ENCODE measurements around the gene SLC38A10. TPM values are rescaled to one million over a fixed set of nuclear protein-coding genes. Genes with fewer than 3 reads are reported as not detected.

Gene SLC38A10
- total and polyA plus RNA-seq, 7 experiments from 2014 or later, result 45.0 to 122 (median 84.8) TPM

GRCh38 chr17:81339191-81339533 lies 44.1 kb upstream of the SLC38A10 start:
- no peak overlapping the region for H3K27ac Mint-ChIP-seq
- H3K4me1 Mint-ChIP-seq, result peaks cover 6 to 19% (median 10%) of the 10 kb centered on the region in 7 donors
- Histone ChIP-seq H3K27ac (ENCODE audit: low read depth, low read length) (no peak overlapping the region), H3K9me3 (ENCODE audit: control insufficient read depth in 2 of 3, low read length in 3 of 3) (no peaks in the 10 kb centered on the region), H3K36me3 (ENCODE audit: control insufficient read depth in 2 of 3, insufficient read depth in 3 of 3, low read length in 3 of 3) (no peaks in the 10 kb centered on the region), H3K4me1 (ENCODE audit: control insufficient read depth in 2 of 2, insufficient read depth in 2 of 2, low read length in 2 of 2) (peaks cover 7 to 12% of the 10 kb centered on the region in 2 donors), H3K4me3 (ENCODE audit: low read length) (no peak overlapping the region), H3K27me3 (ENCODE audit: control insufficient read depth in 2 of 2, insufficient read depth in 2 of 2, low read length in 2 of 2) (peaks cover 3 to 43% of the 10 kb centered on the region in 2 donors)
- no peaks in the 10 kb centered on the region for H3K36me3 Mint-ChIP-seq
- ChIA-PET CTCF (no interaction called here), POLR2A (no interaction called here)
- ATAC-seq (no peak), DNase-seq (no peak)
- peaks cover 15 to 45% (median 27%) of the 10 kb centered on the region in 5 donors for H3K27me3 Mint-ChIP-seq
- no peak overlapping the region for H3K4me3 Mint-ChIP-seq
- no peaks in the 10 kb centered on the region for H3K9me3 Mint-ChIP-seq
- intact Hi-C loops (cut with micrococcal nuclease), result no loop called here

- POLR2A ChIA-PET, result no interaction called here
- ATAC-seq, result no peak
- Histone ChIP-seq H3K27ac (ENCODE audit: low read depth, low read length) (no peak overlapping the region), H3K4me3 (ENCODE audit: low read length) (no peak overlapping the region), H3K36me3 (ENCODE audit: control insufficient read depth in 2 of 3, insufficient read depth in 3 of 3, low read length in 3 of 3) (no peaks in the 10 kb centered on the region), H3K4me1 (ENCODE audit: control insufficient read depth in 2 of 2, insufficient read depth in 2 of 2, low read length in 2 of 2) (peaks cover under 1 to 8% of the 10 kb centered on the region in 2 donors), H3K9me3 (ENCODE audit: control insufficient read depth in 2 of 3, low read length in 3 of 3) (no peaks in the 10 kb centered on the region), H3K27me3 (ENCODE audit: control insufficient read depth in 2 of 2, insufficient read depth in 2 of 2, low read length in 2 of 2) (peaks cover 0 to 37% of the 10 kb centered on the region in 2 donors)
- Mint-ChIP-seq H3K9me3 (no peaks in the 10 kb centered on the region), H3K36me3 (no peaks in the 10 kb centered on the region), H3K4me1 (peaks cover 2 to 13% (median 6%) of the 10 kb centered on the region in 7 donors), H3K4me3 (no peak overlapping the region), H3K27ac (no peak overlapping the region), H3K27me3 (peaks cover 15 to 41% (median 24%) of the 10 kb centered on the region in 5 donors)
- CTCF ChIA-PET, result no interaction called here
- intact Hi-C loops (cut with micrococcal nuclease), result no loop called here
- no peak for DNase-seq
These were observed 43.4 kb upstream of the SLC38A10 start for GRCh38 chr17:81338274-81339190.

GRCh38 chr17:81337476-81337879 lies 42.4 kb upstream of the SLC38A10 start:
- Mint-ChIP-seq H3K36me3 (peaks cover 0 to 3% (median 0%) of the 10 kb centered on the region in 5 donors), H3K27me3 (peaks cover 19 to 41% (median 31%) of the 10 kb centered on the region in 5 donors), H3K4me1 (peaks cover 0 to 5% (median 4%) of the 10 kb centered on the region in 7 donors), H3K9me3 (no peaks in the 10 kb centered on the region), H3K4me3 (no peak overlapping the region), H3K27ac (no peak overlapping the region)
- Histone ChIP-seq H3K4me3 (ENCODE audit: low read length) (no peak overlapping the region), H3K9me3 (ENCODE audit: control insufficient read depth in 2 of 3, low read length in 3 of 3) (no peaks in the 10 kb centered on the region), H3K36me3 (ENCODE audit: control insufficient read depth in 2 of 3, insufficient read depth in 3 of 3, low read length in 3 of 3) (no peaks in the 10 kb centered on the region), H3K27ac (ENCODE audit: low read depth, low read length) (no peak overlapping the region), H3K4me1 (ENCODE audit: control insufficient read depth in 2 of 2, insufficient read depth in 2 of 2, low read length in 2 of 2) (no peaks in the 10 kb centered on the region), H3K27me3 (ENCODE audit: control insufficient read depth in 2 of 2, insufficient read depth in 2 of 2, low read length in 2 of 2) (peaks cover 0 to 30% of the 10 kb centered on the region in 2 donors)
- ChIA-PET CTCF (no interaction called here), POLR2A (no interaction called here)
- no peak for ATAC-seq
- no peak for DNase-seq
- intact Hi-C loops (cut with micrococcal nuclease), result no loop called here

- H3K36me3 ChIP-seq (ENCODE audit: control insufficient read depth in 2 of 3, insufficient read depth in 3 of 3, low read length in 3 of 3), result no peaks in the 10 kb centered on the region
- H3K4me3 ChIP-seq (ENCODE audit: low read length), result no peak overlapping the region
- no peak for ATAC-seq
- no peak overlapping the region for H3K27ac ChIP-seq (ENCODE audit: low read depth, low read length)
- Mint-ChIP-seq H3K27me3 (peaks cover 15 to 36% (median 27%) of the 10 kb centered on the region in 5 donors), H3K9me3 (no peaks in the 10 kb centered on the region), H3K36me3 (peaks cover 0 to 3% (median 0%) of the 10 kb centered on the region in 5 donors), H3K4me3 (no peak overlapping the region), H3K27ac (no peak overlapping the region), H3K4me1 (peaks cover 0 to 5% (median 0%) of the 10 kb centered on the region in 7 donors)
- DNase-seq, result no peak
- intact Hi-C loops (cut with micrococcal nuclease), result no loop called here
- no peaks in the 10 kb centered on the region for H3K4me1 ChIP-seq (ENCODE audit: control insufficient read depth in 2 of 2, insufficient read depth in 2 of 2, low read length in 2 of 2)
- peaks cover 0 to 25% of the 10 kb centered on the region in 2 donors for H3K27me3 ChIP-seq (ENCODE audit: control insufficient read depth in 2 of 2, insufficient read depth in 2 of 2, low read length in 2 of 2)
- H3K9me3 ChIP-seq (ENCODE audit: control insufficient read depth in 2 of 3, low read length in 3 of 3), result no peaks in the 10 kb centered on the region
- POLR2A ChIA-PET, result no interaction called here
- CTCF ChIA-PET, result no interaction called here
These were observed 41.8 kb upstream of the SLC38A10 start for GRCh38 chr17:81336930-81337325.

GRCh38 chr17:81336296-81336929 lies 41.3 kb upstream of the SLC38A10 start:
- Mint-ChIP-seq H3K9me3 (no peaks in the 10 kb centered on the region), H3K27ac (no peak overlapping the region), H3K27me3 (peaks cover 15 to 36% (median 27%) of the 10 kb centered on the region in 5 donors), H3K4me1 (peaks cover 0 to 5% (median 0%) of the 10 kb centered on the region in 7 donors), H3K4me3 (no peak overlapping the region), H3K36me3 (peaks cover 0 to 3% (median 0%) of the 10 kb centered on the region in 5 donors)
- Histone ChIP-seq H3K36me3 (ENCODE audit: control insufficient read depth in 2 of 3, insufficient read depth in 3 of 3, low read length in 3 of 3) (no peaks in the 10 kb centered on the region), H3K4me3 (ENCODE audit: low read length) (no peak overlapping the region), H3K9me3 (ENCODE audit: control insufficient read depth in 2 of 3, low read length in 3 of 3) (no peaks in the 10 kb centered on the region), H3K27ac (ENCODE audit: low read depth, low read length) (no peak overlapping the region), H3K4me1 (ENCODE audit: control insufficient read depth in 2 of 2, insufficient read depth in 2 of 2, low read length in 2 of 2) (no peaks in the 10 kb centered on the region), H3K27me3 (ENCODE audit: control insufficient read depth in 2 of 2, insufficient read depth in 2 of 2, low read length in 2 of 2) (peaks cover 0 to 20% of the 10 kb centered on the region in 2 donors)
- intact Hi-C loops (cut with micrococcal nuclease), result no loop called here
- ATAC-seq (no peak), DNase-seq (no peak)
- ChIA-PET CTCF (no interaction called here), POLR2A (no interaction called here)

- H3K36me3 ChIP-seq (ENCODE audit: control insufficient read depth in 2 of 3, insufficient read depth in 3 of 3, low read length in 3 of 3), result no peaks in the 10 kb centered on the region
- no peak overlapping the region for H3K27ac ChIP-seq (ENCODE audit: low read depth, low read length)
- H3K27ac Mint-ChIP-seq, result no peak overlapping the region
- peaks cover 0 to 13% of the 10 kb centered on the region in 2 donors for H3K27me3 ChIP-seq (ENCODE audit: control insufficient read depth in 2 of 2, insufficient read depth in 2 of 2, low read length in 2 of 2)
- H3K27me3 Mint-ChIP-seq, result peaks cover 15 to 36% (median 25%) of the 10 kb centered on the region in 5 donors
- ChIA-PET CTCF (no interaction called here), POLR2A (no interaction called here)
- H3K4me1 ChIP-seq (ENCODE audit: control insufficient read depth in 2 of 2, insufficient read depth in 2 of 2, low read length in 2 of 2), result no peaks in the 10 kb centered on the region
- peaks cover 0 to 3% (median 0%) of the 10 kb centered on the region in 5 donors for H3K36me3 Mint-ChIP-seq
- H3K9me3 ChIP-seq (ENCODE audit: control insufficient read depth in 2 of 3, low read length in 3 of 3), result no peaks in the 10 kb centered on the region
- H3K4me3 ChIP-seq (ENCODE audit: low read length), result no peak overlapping the region
- no peaks in the 10 kb centered on the region for H3K9me3 Mint-ChIP-seq
- intact Hi-C loops (cut with micrococcal nuclease), result no loop called here
- DNase-seq (no peak), ATAC-seq (no peak)
- H3K4me3 Mint-ChIP-seq, result no peak overlapping the region
- peaks cover 0 to 5% (median 0%) of the 10 kb centered on the region in 7 donors for H3K4me1 Mint-ChIP-seq
These were observed 40.7 kb upstream of the SLC38A10 start for GRCh38 chr17:81335773-81336157.

All from naive thymus-derived CD4-positive, alpha-beta T cell (primary cell).